ENCODE measurements around the gene TBC1D25.

TBC1D25 gene

GRCh38 chrX:48575642-48576041 is 36.1 kb downstream of the TBC1D25 start:
- TF ChIP-seq RAD21 (IDR thresholded peaks at IDR 0.05; ENCODE audit: low read depth): no peak
- TF ChIP-seq YY1 (IDR thresholded peaks at IDR 0.05; ENCODE audit: low read depth): no peak
- no peak for TF ChIP-seq TEAD4 (IDR thresholded peaks at IDR 0.05)
- TF ChIP-seq CEBPB (IDR thresholded peaks at IDR 0.05): no peak
- no peak for TF ChIP-seq TCF12 (IDR thresholded peaks at IDR 0.05; ENCODE audit: low read depth)
- TF ChIP-seq MAX (IDR thresholded peaks at IDR 0.05): no peak
- TF ChIP-seq NFIC (IDR thresholded peaks at IDR 0.05): no peak
- no peak for TF ChIP-seq FOXM1 (IDR thresholded peaks at IDR 0.05; ENCODE audit: borderline replicate concordance, low read depth)
- TF ChIP-seq EP300 (IDR thresholded peaks at IDR 0.05; ENCODE audit: borderline replicate concordance): no peak
- TF ChIP-seq CREB1 (IDR thresholded peaks at IDR 0.05; ENCODE audit: low read depth): no peak
- no peak for TF ChIP-seq EGR1 (IDR thresholded peaks at IDR 0.05)
- no peak for TF ChIP-seq USF1 (IDR thresholded peaks at IDR 0.05)
- TF ChIP-seq TAF1 (IDR thresholded peaks at IDR 0.05; ENCODE audit: low read depth): no peak
- TF ChIP-seq REST (IDR thresholded peaks at IDR 0.05; ENCODE audit: low read depth): no peak
- no peak for TF ChIP-seq ZBTB7A (IDR thresholded peaks at IDR 0.05; ENCODE audit: low read depth)

DNA sequence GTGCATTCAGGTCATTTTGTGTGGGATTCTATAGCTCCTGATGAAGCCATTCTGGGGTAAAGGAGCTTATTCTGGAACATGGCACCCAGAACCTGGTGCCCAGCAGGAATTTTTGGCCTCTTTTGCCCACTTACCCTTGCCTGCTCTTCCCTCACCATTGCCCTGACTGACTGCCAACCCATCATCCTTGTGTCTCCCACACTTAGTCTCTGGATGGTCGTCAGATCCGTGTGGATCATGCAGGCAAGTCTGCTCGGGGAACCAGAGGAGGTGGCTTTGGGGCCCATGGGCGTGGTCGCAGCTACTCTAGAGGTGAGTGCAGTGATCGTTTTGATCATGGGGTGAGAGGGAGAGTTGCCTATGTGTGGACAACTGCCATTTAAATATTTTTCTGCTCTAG is 36.6 kb downstream of the TBC1D25 start:
- no peak for TF ChIP-seq REST (IDR thresholded peaks at IDR 0.05; ENCODE audit: low read depth)
- TF ChIP-seq RAD21 (IDR thresholded peaks at IDR 0.05; ENCODE audit: low read depth): no peak
- TF ChIP-seq MAX (IDR thresholded peaks at IDR 0.05): no peak
- TF ChIP-seq TEAD4 (IDR thresholded peaks at IDR 0.05): no peak
- TF ChIP-seq CEBPB (IDR thresholded peaks at IDR 0.05): no peak
- TF ChIP-seq YY1 (IDR thresholded peaks at IDR 0.05; ENCODE audit: low read depth): no peak

- TF ChIP-seq NFIC (IDR thresholded peaks at IDR 0.05): no peak
- no peak for TF ChIP-seq TCF12 (IDR thresholded peaks at IDR 0.05; ENCODE audit: low read depth)
- no peak for TF ChIP-seq RAD21 (IDR thresholded peaks at IDR 0.05; ENCODE audit: low read depth)
- no peak for TF ChIP-seq FOXM1 (IDR thresholded peaks at IDR 0.05; ENCODE audit: borderline replicate concordance, low read depth)
- TF ChIP-seq ZBTB7A (IDR thresholded peaks at IDR 0.05; ENCODE audit: low read depth): no peak
- no peak for TF ChIP-seq CREB1 (IDR thresholded peaks at IDR 0.05; ENCODE audit: low read depth)
- no peak for TF ChIP-seq TEAD4 (IDR thresholded peaks at IDR 0.05)
- TF ChIP-seq YY1 (IDR thresholded peaks at IDR 0.05; ENCODE audit: low read depth): no peak
- TF ChIP-seq MAX (IDR thresholded peaks at IDR 0.05): no peak
- TF ChIP-seq CEBPB (IDR thresholded peaks at IDR 0.05): no peak
- TF ChIP-seq USF1 (IDR thresholded peaks at IDR 0.05): no peak
- no peak for TF ChIP-seq EGR1 (IDR thresholded peaks at IDR 0.05)
- no peak for TF ChIP-seq REST (IDR thresholded peaks at IDR 0.05; ENCODE audit: low read depth)
- no peak for TF ChIP-seq TAF1 (IDR thresholded peaks at IDR 0.05; ENCODE audit: low read depth)
- no peak for TF ChIP-seq EP300 (IDR thresholded peaks at IDR 0.05; ENCODE audit: borderline replicate concordance)
Measured at GRCh38 chrX:48578661-48579128, 39.2 kb downstream of the TBC1D25 start.

DNA sequence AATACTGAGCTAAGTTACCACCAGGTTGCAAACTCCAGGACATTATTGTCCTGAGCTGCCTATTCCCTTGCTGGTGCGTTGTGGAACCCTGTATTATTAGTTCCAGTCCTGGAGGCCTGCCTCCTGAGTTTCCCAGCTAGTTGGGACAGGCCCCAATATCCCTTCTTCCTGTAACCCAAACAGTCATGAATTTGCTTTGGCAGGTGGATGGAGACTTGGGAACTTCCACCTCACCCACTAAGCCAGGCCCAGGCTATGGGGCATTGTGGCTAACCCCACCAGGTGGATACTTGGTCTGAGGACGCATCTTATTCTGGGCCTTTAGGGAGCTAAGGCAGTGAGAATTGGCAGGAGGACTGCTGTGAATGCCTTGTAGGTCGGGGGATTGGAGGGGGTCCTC is 39.7 kb downstream of the TBC1D25 start:
- no peak for TF ChIP-seq USF1 (IDR thresholded peaks at IDR 0.05)
